Osteocyte (in vitro differentiated cells): ENCODE measurements around the gene C22orf23. TPM values are rescaled to one million over a fixed set of nuclear protein-coding genes. Genes with fewer than 3 reads are reported as not detected.

ENCODE experiments used
- DNase-seq: peaks from one replicate; pipeline ENCODE4 v3.0.0; 2021; ENCODE audit warnings: mixed read lengths; ENCODE audit not compliant: unreplicated experiment; ENCODE audit errors: extremely low spot score
- H3K27ac Mint-ChIP-seq: one replicate; pipeline ENCODE4 v1.8.0; 2021; ENCODE audit warnings: mild to moderate bottlenecking, mixed read lengths; ENCODE audit not compliant: unreplicated experiment
- H3K27me3 Mint-ChIP-seq: one replicate; pipeline ENCODE4 v1.8.0; 2021; ENCODE audit warnings: mixed read lengths; ENCODE audit not compliant: unreplicated experiment
- H3K36me3 Mint-ChIP-seq: one replicate; pipeline ENCODE4 v1.8.0; 2021; ENCODE audit warnings: mixed read lengths; ENCODE audit not compliant: unreplicated experiment
- H3K4me1 Mint-ChIP-seq: one replicate; pipeline ENCODE4 v1.8.0; 2021; ENCODE audit warnings: mixed read lengths; ENCODE audit not compliant: unreplicated experiment
- H3K4me3 Mint-ChIP-seq: one replicate; pipeline ENCODE4 v1.8.0; 2021; ENCODE audit warnings: mild to moderate bottlenecking, moderate library complexity, mixed read lengths; ENCODE audit not compliant: unreplicated experiment
- H3K9me3 Mint-ChIP-seq: one replicate; pipeline ENCODE4 v1.8.0; 2021; ENCODE audit warnings: mixed read lengths; ENCODE audit not compliant: unreplicated experiment
- long read RNA-seq: library from polyadenylated mRNA; unstranded; transcript quantifications from one replicate; pipeline ENCODE4 v2.0.0, GENCODE V29; 2021
- total RNA-seq: library from RNA; stranded (reverse); gene quantifications from 2 replicates; pipeline ENCODE4 v1.2.1, GENCODE V29; 2021
- TF ChIP-seq, protein P1 (sequence below): fragments of 200-600 bp; sonication (generic); IDR thresholded peaks from 2 replicates; pipeline ENCODE4 v1.5.0; 2021; ENCODE audit warnings: antibody characterized with exemption, mild to moderate bottlenecking, moderate library complexity

C22orf23 gene
- not detected in 2 replicates for total RNA-seq
- long read RNA-seq, partial matches to known transcripts, result 0 of 1 reads
- long read RNA-seq, other reads (novel, unspliced or antisense), result 0 of 1 reads

DNA sequence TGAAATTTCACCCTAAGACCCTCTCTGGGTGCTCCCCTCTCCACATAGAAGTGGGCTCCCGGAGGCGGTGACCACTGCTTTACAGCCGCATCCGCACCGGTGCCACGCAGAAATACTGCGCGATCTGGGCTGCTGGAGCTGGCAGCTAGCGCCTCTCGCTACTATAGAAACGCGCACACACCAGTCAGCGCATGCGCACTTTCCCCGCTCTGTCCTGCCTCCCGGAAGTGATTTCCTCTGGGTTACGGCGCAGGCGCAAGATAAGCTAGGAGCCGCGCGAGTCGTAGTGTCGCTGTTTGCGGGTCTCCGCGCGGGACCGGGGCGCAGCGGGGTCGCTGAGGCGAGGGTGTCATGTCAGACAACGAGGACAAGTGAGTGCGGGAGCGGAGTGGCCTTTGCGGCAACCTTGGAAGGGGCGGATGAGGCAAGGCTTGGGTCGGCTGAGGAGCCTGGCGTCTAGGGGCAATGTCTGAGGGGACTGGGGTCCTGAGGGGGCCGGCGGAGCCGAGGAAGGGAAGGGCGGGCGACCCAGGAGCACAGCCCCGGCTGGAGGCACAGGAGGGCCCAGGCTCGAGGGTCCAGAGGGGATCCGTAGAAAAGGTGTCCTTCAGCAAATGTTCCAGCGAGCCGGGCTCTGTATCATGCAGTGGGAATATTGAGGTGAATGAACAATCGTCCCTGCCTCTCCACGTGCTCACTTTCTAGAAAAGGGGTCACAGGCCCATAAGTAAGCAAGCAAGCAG lies at the start of gene C22orf23, which contains the start of gene POLR2F:
TSS of gene C22orf23 (minus strand) at position 165 of the 743 bp plus-strand sequence. CDS start 452 bp downstream, outside the sequence.
TSS of gene POLR2F (plus strand) at position 263 of the 743 bp plus-strand sequence. CDS start at position 352, 89 bp downstream.
- H3K4me1 Mint-ChIP-seq, result peaks cover 29% of the 10 kb centered on the region
- H3K27ac Mint-ChIP-seq, result peak within 1 kb of the TSS; percentile 94
- TF ChIP-seq, protein P1, sequence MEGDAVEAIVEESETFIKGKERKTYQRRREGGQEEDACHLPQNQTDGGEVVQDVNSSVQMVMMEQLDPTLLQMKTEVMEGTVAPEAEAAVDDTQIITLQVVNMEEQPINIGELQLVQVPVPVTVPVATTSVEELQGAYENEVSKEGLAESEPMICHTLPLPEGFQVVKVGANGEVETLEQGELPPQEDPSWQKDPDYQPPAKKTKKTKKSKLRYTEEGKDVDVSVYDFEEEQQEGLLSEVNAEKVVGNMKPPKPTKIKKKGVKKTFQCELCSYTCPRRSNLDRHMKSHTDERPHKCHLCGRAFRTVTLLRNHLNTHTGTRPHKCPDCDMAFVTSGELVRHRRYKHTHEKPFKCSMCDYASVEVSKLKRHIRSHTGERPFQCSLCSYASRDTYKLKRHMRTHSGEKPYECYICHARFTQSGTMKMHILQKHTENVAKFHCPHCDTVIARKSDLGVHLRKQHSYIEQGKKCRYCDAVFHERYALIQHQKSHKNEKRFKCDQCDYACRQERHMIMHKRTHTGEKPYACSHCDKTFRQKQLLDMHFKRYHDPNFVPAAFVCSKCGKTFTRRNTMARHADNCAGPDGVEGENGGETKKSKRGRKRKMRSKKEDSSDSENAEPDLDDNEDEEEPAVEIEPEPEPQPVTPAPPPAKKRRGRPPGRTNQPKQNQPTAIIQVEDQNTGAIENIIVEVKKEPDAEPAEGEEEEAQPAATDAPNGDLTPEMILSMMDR, result no peak
- no peaks in the 10 kb centered on the region for H3K9me3 Mint-ChIP-seq
- peaks cover 17% of the 10 kb centered on the region for H3K36me3 Mint-ChIP-seq
- peak within 1 kb of the TSS; percentile 100 for H3K4me3 Mint-ChIP-seq
- H3K27me3 Mint-ChIP-seq, result no peaks in the 10 kb centered on the region
- DNase-seq, result peak; percentile 98

DNA sequence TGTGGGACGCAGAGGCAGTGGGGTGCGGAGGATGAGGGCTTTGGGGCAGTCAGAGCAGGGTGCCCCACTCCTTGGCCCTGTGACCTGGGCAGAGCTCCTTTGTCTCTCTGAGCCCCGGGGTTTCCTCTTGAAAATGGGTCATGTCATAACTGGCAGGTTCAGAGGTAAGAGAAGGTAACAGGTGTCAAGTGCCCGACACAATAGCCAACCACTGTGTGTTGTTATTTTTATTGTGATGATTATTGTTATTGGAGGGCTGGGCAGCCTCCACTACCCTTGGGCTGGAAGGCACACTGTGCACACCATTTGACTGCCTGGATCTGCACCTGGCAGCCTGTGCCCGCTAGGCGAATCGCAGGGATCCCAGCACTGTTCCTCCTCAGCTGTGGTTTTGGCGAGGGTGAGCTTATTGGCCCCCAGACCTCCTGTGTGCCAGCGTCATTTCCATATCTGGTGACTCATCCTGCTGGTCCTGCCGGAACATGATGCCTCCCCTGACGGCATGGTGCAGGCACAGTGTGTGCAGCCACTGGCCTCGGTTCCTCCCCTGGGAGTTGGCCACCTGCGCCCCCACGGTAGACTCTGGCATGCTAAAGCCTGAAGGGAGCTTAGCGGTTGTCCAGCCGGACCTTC lies 46.4 kb upstream of the C22orf23 start:
- Mint-ChIP-seq H3K27me3 (no peaks in the 10 kb centered on the region), H3K9me3 (no peaks in the 10 kb centered on the region), H3K36me3 (no peaks in the 10 kb centered on the region), H3K27ac (no peak overlapping the region), H3K4me3 (no peak overlapping the region), H3K4me1 (peaks cover 23% of the 10 kb centered on the region)
- TF ChIP-seq, protein P1, result no peak
- DNase-seq, result no peak

DNA sequence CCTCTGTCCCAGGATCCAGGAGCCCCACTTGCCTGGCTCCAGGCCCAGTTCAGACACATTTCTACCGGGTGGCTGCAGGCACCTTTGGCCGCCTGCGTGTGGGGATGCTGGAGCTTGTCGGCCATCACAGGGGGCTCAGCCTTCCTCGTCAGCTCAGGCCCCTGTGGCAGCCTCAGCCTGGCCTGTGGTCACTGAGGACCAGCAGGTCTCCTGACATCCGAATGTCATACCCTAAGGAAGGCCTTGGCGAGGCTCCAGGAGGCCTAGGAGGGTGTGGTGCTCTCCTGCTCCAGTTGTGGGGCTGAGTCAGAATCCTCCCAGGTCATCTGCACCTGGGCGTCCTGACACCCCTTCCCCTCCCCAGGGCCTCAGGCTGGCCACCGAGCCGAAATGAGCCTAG lies 45.8 kb upstream of the C22orf23 start:
- no peak for DNase-seq
- no peaks in the 10 kb centered on the region for H3K9me3 Mint-ChIP-seq

DNA sequence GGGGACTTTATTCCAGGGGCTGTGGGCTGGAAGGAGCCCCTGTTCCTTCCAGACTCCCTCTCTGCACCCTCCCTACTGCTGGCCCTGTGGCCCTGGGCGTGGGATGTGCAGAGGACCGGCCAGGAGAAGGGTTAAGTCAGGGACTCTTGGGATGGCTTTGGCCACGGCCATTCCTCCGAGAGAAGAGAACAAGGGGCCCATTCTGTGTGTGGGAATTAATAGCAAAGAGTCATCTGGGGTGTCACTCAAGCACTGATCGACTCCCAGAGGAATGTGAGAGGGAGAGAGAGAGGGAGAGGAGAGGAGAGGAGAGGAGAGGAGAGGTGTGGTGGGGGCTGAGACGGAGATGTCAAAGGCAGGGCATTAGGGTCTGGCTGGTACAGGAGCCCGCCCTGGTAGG lies 45.1 kb upstream of the C22orf23 start:
- no peak overlapping the region for H3K4me3 Mint-ChIP-seq

More for the DNA sequence above, 45.8 kb upstream of the C22orf23 start:
- Mint-ChIP-seq H3K27me3 (no peaks in the 10 kb centered on the region), H3K4me3 (no peak overlapping the region), H3K4me1 (peaks cover 23% of the 10 kb centered on the region), H3K27ac (no peak overlapping the region), H3K36me3 (no peaks in the 10 kb centered on the region)
- TF ChIP-seq, protein P1, result no peak

More for the DNA sequence above, 45.1 kb upstream of the C22orf23 start:
- DNase-seq, result no peak
- no peak overlapping the region for H3K27ac Mint-ChIP-seq
- H3K27me3 Mint-ChIP-seq, result no peaks in the 10 kb centered on the region
- H3K4me1 Mint-ChIP-seq, result peaks cover 23% of the 10 kb centered on the region
- no peaks in the 10 kb centered on the region for H3K9me3 Mint-ChIP-seq
- H3K36me3 Mint-ChIP-seq, result no peaks in the 10 kb centered on the region
- TF ChIP-seq, protein P1, result no peak
